Activated CD4-positive, alpha-beta T cell treated with anti-CD3 and anti-CD28 coated beads, Interleukin-2, amount 10 ng/mL, durations not matched to agents 7 days and 5 days (primary cell): ENCODE results near the gene CPLX1. TPM values are rescaled to one million over a fixed set of nuclear protein-coding genes. Genes with fewer than 3 reads are reported as not detected.
"Not testable (repeated sequence)": the region's sequence is repeated elsewhere in the genome, so short reads cannot be mapped to it uniquely, and the experiment has no call there.

Source experiments
- CTCF ChIA-PET: fragments of 350-600 bp; sonication (Branson Sonifier 250); formaldehyde crosslinking; loops from one replicate; lab custom pipeline; 2021; ENCODE audit warnings: antibody characterized with exemption; lab: Charles Lee
- POLR2A ChIA-PET: fragments of 350-600 bp; sonication (Branson Sonifier 250); formaldehyde crosslinking; loops from one replicate; lab custom pipeline; 2021; ENCODE audit warnings: antibody characterized with exemption; lab: Charles Lee
- DNase-seq: peaks from one replicate; pipeline ENCODE4 v3.0.0-alpha.2; 2020
- H3K27ac Mint-ChIP-seq: one replicate; pipeline ENCODE4 v1.8.0; 2021; ENCODE audit warnings: mild to moderate bottlenecking, moderate library complexity, mixed read lengths
- H3K27me3 Mint-ChIP-seq: one replicate; pipeline ENCODE4 v1.8.0; 2021; ENCODE audit warnings: mixed read lengths
- H3K36me3 Mint-ChIP-seq: one replicate; pipeline ENCODE4 v1.8.0; 2021; ENCODE audit warnings: low read depth, mixed read lengths
- H3K4me1 Mint-ChIP-seq: one replicate; pipeline ENCODE4 v1.8.0; 2021; ENCODE audit warnings: mixed read lengths
- H3K4me3 Mint-ChIP-seq: one replicate; pipeline ENCODE4 v1.8.0; 2021; ENCODE audit warnings: mild to moderate bottlenecking, moderate library complexity, mixed read lengths
- H3K9me3 Mint-ChIP-seq: one replicate; pipeline ENCODE4 v1.8.0; 2021; ENCODE audit warnings: mixed read lengths
- total RNA-seq, 2 experiments: library from RNA; stranded (reverse); gene quantifications; one replicate each; pipeline ENCODE4 v1.2.3, GENCODE V29; 2021

CPLX1 gene
- total RNA-seq, 2 experiments from 2014 or later: 0.17 to 0.42 TPM

DNA sequence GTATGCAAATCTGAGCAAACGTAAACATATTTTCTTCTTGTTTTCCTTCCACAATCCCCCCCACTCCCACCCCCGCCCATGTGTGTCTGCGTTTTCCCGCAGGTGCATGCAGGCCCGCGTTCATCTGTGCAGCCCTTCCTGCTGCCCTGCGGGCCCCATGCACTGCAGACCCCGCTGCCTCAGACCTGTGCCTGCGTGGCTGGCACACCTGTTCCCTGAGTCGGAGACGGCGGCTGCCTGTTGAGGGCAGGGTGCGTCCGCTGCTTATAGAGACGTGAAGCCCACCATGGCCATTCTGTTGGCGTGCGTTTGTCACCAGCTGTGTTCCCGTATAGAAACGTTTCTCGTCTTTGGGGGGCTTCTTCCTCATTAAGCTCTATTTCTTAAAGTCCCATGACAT lies 68.8 kb downstream of the CPLX1 start:
- Mint-ChIP-seq H3K9me3 (no peaks in the 10 kb centered on the region), H3K4me3 (no peak overlapping the region), H3K4me1 (peaks cover 4% of the 10 kb centered on the region), H3K27me3 (no peaks in the 10 kb centered on the region), H3K27ac (no peak overlapping the region), H3K36me3 (peaks cover 31% of the 10 kb centered on the region)
- DNase-seq: no peak
- CTCF ChIA-PET: interaction anchor here (1.0 to 1.1 kb wide), 3 partner anchors 10 to 89 kb away, joined by 3 to 5 read pairs (median 3); no protein-coding TSS in a partner anchor
- POLR2A ChIA-PET: no interaction called here

DNA sequence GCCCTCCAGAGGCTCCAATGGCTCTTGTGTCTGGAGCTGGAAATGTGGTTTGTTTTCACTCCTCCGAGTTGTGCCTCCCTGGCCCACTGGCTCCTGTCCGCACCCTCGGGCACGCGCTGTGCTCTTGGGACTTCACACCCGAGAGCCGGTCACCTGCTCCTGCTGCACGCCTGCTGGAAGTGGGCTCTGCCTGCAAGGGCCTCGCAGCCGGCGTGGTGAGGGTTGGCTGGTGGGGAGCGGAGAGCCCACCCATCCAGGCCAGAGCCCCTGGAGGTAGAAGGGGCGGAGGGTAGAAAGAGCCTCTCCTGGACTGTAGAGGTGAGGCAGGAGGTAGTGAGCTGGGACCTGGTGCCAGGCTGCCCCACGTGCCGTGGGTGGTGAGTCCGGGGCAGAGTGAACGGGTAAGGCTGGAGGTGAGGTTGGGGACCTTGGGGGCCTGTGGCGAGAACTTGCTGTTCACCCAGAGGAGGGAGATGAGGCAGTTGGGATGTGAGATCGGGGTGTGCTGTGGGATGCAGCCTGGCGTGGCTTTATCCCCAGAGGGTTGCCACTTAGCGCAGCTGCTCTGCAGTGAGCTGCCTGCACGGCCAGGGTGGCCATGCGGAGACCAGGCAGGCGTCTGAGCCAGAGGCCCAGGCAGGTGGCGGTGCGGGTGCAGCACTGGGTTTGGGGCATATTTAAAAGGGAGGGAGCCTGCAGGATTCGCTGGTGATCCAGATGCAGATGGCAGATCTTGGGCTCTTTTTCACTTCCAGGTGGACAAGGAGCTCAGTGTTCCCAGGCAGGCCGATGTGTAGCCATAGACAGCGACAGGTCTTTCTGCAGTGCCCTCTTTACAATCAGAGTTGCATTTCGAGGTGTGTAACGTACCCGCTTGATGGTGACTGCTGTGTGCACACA lies 71.5 kb downstream of the CPLX1 start:
- no peak overlapping the region for H3K27ac Mint-ChIP-seq
- POLR2A ChIA-PET: no interaction called here
- no peaks in the 10 kb centered on the region for H3K4me1 Mint-ChIP-seq
- no peaks in the 10 kb centered on the region for H3K27me3 Mint-ChIP-seq
- no peak overlapping the region for H3K4me3 Mint-ChIP-seq
- CTCF ChIA-PET: interaction anchor here (0.7 kb wide), 1 partner anchor 227 kb away, joined by 4 read pairs; no protein-coding TSS in a partner anchor
- DNase-seq: no peak
- no peaks in the 10 kb centered on the region for H3K9me3 Mint-ChIP-seq
- peaks cover 20% of the 10 kb centered on the region for H3K36me3 Mint-ChIP-seq

DNA sequence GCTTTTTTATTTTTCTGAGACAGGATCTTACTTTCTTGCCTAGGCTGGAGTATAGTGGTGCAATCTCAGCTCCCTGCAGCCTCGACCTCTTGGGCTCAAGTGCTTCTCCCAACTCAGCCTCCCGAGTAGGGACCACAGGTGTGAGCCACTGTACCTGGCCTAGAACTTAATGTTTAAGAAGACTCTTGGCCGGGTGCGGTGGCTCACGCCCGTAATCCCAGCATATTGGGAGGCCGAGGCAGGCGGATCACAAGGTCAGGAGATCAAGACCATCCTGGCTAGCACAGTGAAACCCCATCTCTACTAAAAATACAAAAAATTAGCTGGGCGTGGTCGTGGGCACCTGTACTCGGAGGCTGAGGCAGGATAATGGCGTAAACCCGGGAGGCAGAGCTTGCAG lies 72.7 kb downstream of the CPLX1 start:
- H3K4me3 Mint-ChIP-seq, DNase-seq, H3K27ac Mint-ChIP-seq, H3K4me1 Mint-ChIP-seq, H3K9me3 Mint-ChIP-seq, H3K27me3 Mint-ChIP-seq, POLR2A ChIA-PET: not testable (repeated sequence)
- CTCF ChIA-PET: interaction anchor here (0.6 to 1.6 kb wide), 5 partner anchors 10 to 602 kb away, joined by 3 to 4 read pairs (median 3); no protein-coding TSS in a partner anchor
- H3K36me3 Mint-ChIP-seq: peaks cover 26% of the 10 kb centered on the region

DNA sequence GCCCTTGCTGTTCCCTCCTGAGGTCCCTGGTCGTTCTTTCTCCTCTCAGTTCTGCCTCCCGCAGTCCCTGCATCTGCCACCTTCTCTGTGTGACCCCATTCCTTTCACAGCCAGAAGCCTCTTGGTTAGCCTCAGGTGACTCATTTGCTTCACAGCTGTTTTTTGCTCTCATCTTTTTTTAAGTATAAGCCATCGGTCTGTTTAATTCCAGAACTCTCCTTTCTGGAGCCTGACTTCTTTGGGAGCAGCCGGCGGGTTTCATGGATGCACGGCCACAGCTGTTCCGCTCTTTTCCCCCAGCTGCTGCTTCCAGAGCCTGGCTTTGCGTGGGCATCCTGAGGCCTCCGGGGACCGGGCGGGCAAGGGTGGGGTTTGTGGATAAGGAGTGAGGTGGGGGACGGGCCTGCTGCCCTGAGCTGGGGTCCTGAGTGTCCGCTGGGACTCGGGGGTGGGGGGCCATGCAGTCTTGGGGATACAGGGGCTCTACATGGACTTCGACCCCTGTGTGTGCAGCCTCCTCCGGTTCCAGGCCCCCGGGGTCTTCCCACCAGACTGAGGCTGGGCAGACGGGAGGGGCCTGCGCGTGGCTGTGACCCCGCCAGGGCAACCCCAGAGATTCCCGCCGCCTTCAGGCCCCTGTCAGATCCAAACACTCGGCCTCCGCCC lies 73.6 kb downstream of the CPLX1 start:
- Mint-ChIP-seq H3K27me3 (no peaks in the 10 kb centered on the region), H3K27ac (no peak overlapping the region), H3K4me1 (no peaks in the 10 kb centered on the region), H3K9me3 (no peaks in the 10 kb centered on the region), H3K36me3 (peaks cover 27% of the 10 kb centered on the region), H3K4me3 (no peak overlapping the region)
- ChIA-PET POLR2A (no interaction called here), CTCF (interaction anchor here (1.1 to 1.6 kb wide), 2 partner anchors 10 kb away, joined by 3 to 4 read pairs; no protein-coding TSS in a partner anchor)
- no peak for DNase-seq

DNA sequence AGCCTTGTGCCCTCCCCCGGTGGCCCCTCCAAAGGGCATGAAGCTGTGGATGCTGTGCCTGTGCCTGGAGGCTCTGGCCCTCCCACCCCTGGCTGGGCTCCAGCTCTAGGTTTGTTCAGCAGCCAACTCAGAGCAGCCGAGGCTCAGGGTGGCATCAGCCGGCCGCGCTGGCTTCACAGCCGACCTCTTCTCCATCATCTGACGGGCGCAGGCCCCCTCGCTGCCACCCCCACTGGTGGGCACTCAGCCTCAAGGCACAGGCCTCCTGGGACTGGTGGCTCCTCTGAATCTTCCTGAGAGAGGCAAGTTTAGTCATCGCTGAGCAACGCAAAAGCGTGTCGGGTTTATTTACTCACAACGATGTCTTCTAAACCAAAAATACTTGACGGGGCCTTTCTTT lies 74.3 kb downstream of the CPLX1 start:
- ChIA-PET POLR2A (no interaction called here), CTCF (no interaction called here)
- DNase-seq: no peak
- Mint-ChIP-seq H3K36me3 (peaks cover 24% of the 10 kb centered on the region), H3K27me3 (no peaks in the 10 kb centered on the region), H3K27ac (no peak overlapping the region), H3K4me3 (no peak overlapping the region), H3K9me3 (no peaks in the 10 kb centered on the region), H3K4me1 (no peaks in the 10 kb centered on the region)

DNA sequence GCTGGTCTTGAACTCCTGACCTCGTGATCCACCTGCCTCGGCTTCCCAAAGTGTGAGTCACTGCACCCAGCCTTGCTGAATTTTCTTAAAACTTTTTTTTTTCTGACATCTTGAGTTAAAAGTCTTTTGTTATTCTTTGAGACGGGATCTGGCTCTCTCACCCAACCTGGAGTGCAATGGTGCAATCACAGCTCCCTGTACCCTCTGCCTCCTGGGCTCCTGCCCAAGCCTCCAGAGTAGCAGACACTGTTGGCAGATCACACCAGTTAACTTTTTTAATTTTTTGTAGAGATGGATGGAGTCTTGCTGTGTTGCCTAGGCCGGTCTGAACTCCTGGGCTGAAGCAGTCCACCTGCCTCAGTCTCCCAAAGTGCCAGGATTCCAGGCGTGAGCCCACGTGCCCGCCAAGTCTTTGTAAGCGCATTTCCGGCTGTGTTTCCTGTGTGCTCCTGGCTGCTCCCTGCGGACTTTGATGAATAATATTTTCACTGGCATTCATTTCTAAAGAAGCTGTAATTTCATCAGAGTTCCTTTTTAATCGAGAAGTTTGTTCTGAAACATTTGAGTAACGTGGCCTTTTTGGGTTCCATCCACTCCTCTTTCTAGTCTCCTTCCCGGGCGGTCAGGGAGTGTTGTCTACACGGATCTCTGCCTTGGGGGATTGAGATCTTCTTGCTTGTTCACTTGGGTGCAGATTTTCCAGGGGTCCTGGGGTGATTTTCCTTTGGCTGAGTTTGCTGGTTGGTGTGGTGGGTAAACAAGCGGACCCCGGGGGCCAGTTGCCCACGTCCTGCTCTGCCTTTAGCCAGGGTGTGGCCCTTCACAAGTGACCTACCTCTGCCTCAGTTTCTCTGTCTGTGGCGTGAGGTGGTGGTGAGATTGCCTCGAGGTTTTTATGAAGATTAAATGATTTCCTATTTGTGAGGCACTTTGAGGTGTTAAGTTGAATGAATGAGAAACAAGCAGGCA lies 75.9 kb downstream of the CPLX1 start:
- Mint-ChIP-seq H3K4me1 (no peaks in the 10 kb centered on the region), H3K27ac (peak overlapping the region; percentile 19), H3K36me3 (peaks cover 23% of the 10 kb centered on the region), H3K9me3 (no peaks in the 10 kb centered on the region), H3K4me3 (no peak overlapping the region), H3K27me3 (no peaks in the 10 kb centered on the region)
- ChIA-PET POLR2A (no interaction called here), CTCF (no interaction called here)
- DNase-seq: no peak

DNA sequence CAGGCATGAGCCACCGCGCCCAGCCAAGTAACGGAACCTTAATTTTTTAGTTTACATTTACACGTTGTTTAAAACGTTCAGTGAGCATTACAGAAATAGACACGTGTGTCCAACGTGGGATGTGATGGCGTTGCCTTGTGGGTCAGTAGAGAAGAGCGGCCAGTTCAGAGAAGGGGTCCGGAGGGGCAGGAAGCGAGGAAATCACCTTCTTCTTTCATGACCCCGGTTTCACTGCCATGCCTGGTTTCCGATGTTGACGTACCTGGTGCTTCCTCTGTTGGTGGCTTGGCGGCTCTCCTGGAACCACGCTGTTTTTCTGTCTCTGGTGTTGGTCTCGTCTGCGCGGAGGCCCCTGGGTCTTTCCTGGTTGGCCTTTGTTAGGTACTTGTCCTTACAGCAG lies 77.5 kb downstream of the CPLX1 start:
- no peak for DNase-seq
- peaks cover 2% of the 10 kb centered on the region for H3K4me1 Mint-ChIP-seq
- no peaks in the 10 kb centered on the region for H3K9me3 Mint-ChIP-seq
- H3K4me3 Mint-ChIP-seq: no peak overlapping the region
- H3K27ac Mint-ChIP-seq: no peak overlapping the region
- ChIA-PET POLR2A (no interaction called here), CTCF (no interaction called here)
- H3K36me3 Mint-ChIP-seq: peaks cover 26% of the 10 kb centered on the region
- H3K27me3 Mint-ChIP-seq: no peaks in the 10 kb centered on the region

DNA sequence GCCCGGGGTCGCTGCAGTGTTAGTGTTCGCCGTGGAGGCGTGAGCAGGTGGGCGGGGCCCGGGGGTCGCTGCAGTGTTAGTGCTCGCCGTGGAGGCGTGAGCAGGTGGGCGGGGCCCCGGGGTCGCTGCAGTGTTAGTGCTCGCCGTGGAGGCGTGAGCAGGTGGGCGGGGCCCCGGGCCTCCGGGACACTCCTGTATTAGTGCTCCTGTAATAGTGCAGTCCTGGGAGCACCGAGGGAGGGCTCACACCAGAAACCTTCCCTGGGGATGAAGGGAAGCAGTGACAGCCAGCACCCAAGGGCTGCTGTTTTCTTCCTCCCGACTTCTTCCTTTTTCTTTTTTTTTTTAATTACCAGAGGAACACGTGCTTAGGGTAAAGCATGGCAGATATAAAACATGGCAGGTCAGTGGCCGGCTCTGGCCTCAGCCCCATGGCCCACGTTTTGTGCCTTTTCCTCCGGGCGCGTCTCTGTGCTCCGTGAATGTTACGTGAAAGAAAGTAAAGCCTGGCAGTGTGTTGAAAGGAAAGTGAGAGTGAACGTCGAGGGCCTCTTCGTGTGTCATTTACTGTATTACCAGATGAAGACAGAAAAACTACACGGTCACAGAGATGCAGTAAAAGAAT lies 78.3 kb downstream of the CPLX1 start:
- POLR2A ChIA-PET: no interaction called here
- H3K27me3 Mint-ChIP-seq: no peaks in the 10 kb centered on the region
- CTCF ChIA-PET: no interaction called here
- H3K9me3 Mint-ChIP-seq: no peaks in the 10 kb centered on the region
- peaks cover 2% of the 10 kb centered on the region for H3K4me1 Mint-ChIP-seq
- no peak overlapping the region for H3K4me3 Mint-ChIP-seq
- DNase-seq: no peak
- H3K27ac Mint-ChIP-seq: peak overlapping the region; percentile 7
- peaks cover 23% of the 10 kb centered on the region for H3K36me3 Mint-ChIP-seq

DNA sequence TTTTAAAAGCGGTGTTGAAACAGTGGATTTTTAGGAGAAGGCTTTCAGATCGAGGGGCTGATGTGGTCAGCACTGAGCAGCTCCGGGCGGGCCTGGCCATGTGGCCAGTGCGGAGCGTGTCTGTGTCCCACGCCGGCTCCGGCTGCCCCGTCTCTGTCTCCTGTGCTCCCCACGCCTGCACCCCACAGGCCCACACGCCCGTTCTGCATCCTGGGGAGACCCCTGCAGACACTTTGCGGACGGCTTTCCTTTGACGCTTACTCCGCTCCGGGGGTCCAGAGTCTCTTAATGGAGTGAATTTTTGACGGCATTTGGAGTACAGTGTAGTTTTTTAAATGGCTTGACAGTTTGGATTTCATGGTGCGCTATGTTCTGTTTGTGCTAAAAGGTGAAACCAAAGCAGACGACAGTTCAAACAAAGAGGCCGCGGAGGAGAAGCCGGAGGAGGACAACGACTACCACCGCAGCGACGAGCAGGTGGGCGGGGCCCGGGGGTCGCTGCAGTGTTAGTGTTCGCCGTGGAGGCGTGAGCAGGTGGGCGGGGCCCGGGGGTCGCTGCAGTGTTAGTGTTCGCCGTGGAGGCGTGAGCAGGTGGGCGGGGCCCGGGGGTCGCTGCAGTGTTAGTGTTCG lies 81.6 kb downstream of the CPLX1 start:
- Mint-ChIP-seq H3K4me1 (peaks cover 2% of the 10 kb centered on the region), H3K36me3 (peaks cover 16% of the 10 kb centered on the region), H3K27me3 (no peaks in the 10 kb centered on the region), H3K4me3 (no peak overlapping the region), H3K9me3 (no peaks in the 10 kb centered on the region), H3K27ac (peak overlapping the region; percentile 16)
- CTCF ChIA-PET: no interaction called here
- POLR2A ChIA-PET: no interaction called here
- DNase-seq: no peak

DNA sequence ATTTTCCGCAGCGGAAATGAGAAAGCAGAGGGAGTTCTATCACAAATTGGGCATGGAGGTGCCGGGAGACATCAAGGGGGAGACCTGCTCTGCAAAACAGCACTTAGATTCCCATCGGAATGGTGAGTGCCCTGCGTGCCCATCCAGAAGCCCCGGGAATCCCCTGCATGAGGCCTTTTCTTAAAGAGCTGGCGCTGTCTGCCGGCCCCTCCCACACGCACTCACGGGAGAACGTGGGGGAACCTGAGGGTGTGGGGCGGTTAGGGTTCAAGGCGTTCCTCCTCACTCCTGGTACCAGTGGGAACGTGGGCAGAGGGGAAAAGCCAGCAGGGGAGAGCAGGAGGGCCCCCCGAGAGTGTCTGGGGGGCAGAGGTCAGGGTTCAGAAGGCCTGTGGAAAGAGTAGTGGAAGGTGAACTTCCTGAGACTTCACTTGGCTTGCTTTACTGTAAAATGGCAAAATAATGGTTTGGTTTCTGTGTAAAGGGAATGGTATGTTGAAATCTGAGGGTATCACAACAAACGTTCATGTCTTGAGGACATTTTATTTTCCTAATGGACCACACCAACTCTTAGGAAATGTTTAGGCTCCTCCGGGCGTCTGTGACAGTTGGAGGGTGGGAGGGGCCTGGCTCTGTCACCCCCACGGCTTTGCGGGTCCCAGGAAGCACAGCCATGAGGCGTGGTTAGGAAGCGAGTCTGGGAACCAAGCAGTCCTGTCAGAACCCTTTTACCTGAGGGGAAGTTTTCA lies 82.3 kb downstream of the CPLX1 start:
- POLR2A ChIA-PET: no interaction called here
- Mint-ChIP-seq H3K4me1 (peaks cover 2% of the 10 kb centered on the region), H3K4me3 (no peak overlapping the region), H3K27ac (no peak overlapping the region), H3K36me3 (peaks cover 15% of the 10 kb centered on the region), H3K9me3 (no peaks in the 10 kb centered on the region), H3K27me3 (no peaks in the 10 kb centered on the region)
- CTCF ChIA-PET: interaction anchor here (0.7 to 2.7 kb wide), 7 partner anchors 11 to 243 kb away, joined by 3 to 10 read pairs (median 4); partner anchors contain the start of gene IDUA
- DNase-seq: no peak

DNA sequence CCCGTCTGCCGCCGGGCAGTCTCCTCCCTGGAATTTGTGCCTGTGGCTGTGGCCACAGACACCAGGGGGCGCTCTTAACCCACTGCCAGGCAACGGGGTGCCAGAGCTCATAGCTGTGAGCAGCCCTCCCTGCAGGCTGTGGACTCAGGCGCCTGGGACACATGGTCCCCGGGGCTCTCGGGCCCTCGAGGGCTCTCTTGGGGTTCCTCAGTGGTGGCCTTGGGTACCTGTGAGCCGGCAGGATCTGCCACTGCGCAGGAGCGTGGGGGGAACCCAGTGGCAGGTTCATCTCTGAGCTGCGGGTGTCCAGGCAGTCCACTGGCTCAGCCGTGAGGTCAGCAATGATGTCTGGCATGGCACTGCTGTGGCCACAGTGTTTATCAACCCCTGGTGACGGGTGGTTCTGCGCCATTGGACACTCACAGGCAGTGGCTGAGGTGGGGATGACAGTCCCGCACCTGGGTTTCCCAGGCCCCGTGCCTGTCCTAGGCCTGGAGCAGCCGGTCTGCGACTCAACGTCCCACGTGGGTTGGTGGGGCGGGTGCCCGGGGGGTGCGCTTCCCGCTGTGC lies 83.1 kb downstream of the CPLX1 start:
- Mint-ChIP-seq H3K36me3 (peaks cover 10% of the 10 kb centered on the region), H3K4me3 (no peak overlapping the region), H3K4me1 (peaks cover 4% of the 10 kb centered on the region), H3K27ac (no peak overlapping the region), H3K9me3 (no peaks in the 10 kb centered on the region), H3K27me3 (no peaks in the 10 kb centered on the region)
- peak; percentile 78 for DNase-seq
- CTCF ChIA-PET: interaction anchor here (0.6 to 2.7 kb wide), 16 partner anchors 10 to 244 kb away, joined by 3 to 10 read pairs (median 4); partner anchors contain the start of gene IDUA
- POLR2A ChIA-PET: no interaction called here
